Measurements from ENCODE around the gene PKHD1. TPM values are rescaled to one million over a fixed set of nuclear protein-coding genes. Genes with fewer than 3 reads are reported as not detected.
A peak's percentile ranks its signal among the peaks of the same experiment; 100 is the strongest.

PKHD1 gene
- total RNA-seq, 1 experiment from 2014 or later, result 0.40 TPM

DNA sequence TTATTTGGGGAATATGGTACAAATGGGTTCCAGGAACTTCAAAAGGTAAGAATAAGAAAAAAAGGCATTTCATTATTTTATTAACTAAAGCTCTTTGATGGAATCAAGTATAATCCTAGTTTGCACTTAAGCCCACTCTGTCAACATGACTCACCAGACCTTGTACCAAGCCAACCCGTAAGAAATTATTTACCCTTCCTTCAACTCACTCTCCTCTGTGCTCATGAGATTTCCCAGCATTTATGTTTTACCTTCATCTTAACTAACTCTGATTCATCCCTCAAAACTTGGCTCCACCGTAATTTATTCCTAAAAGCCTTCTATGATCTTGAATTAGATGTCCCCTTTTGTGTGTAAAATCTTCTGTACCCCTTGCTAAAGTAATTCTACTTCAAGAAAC, 308.7 kb downstream of the PKHD1 start:
- Histone ChIP-seq H3K27me3 (ENCODE audit: low read length) (no peaks in the 10 kb centered on the region), H3F3A (ENCODE audit: low read length, unreplicated experiment) (no peaks in the 10 kb centered on the region), H4K20me1 (ENCODE audit: low read length) (no peaks in the 10 kb centered on the region), H3K79me2 (ENCODE audit: low read length) (no peaks in the 10 kb centered on the region), H2AFZ (ENCODE audit: low read length) (0 out of 2 replicates have a peak overlapping the region, but pooled peaks have one; percentile 43), H3K9ac (ENCODE audit: low read length) (no peak overlapping the region), H3K27ac (ENCODE audit: low read length) (peak overlapping the region; percentile 46), H3K4me2 (ENCODE audit: low read length) (0 out of 2 replicates have a peak overlapping the region, but pooled peaks have one; percentile 24), H3K9me3 (ENCODE audit: low read length) (no peaks in the 10 kb centered on the region), H3K9me2 (replicated peaks; ENCODE audit: low read length) (no peaks in the 10 kb centered on the region), H3K36me3 (ENCODE audit: low read depth, low read length) (no peaks in the 10 kb centered on the region), H3K4me3 (ENCODE audit: low read length) (no peak overlapping the region), H3K4me1 (ENCODE audit: insufficient read depth, low read length) (peaks cover 14% of the 10 kb centered on the region)
- ChIA-PET CTCF (no interaction called here), POLR2A (ENCODE audit: unreplicated experiment) (interaction anchor here (0.6 kb wide), 1 partner anchor 175 kb away, joined by 3 read pairs; no protein-coding TSS in a partner anchor)
- intact Hi-C loops (cut with micrococcal nuclease), result no loop called here
- no peak for TF ChIP-seq EZH2 (IDR thresholded peaks at IDR 0.05; ENCODE audit: low read length, unreplicated experiment)
- no peak for TF ChIP-seq EZH2phosphoT487 (IDR thresholded peaks at IDR 0.05; ENCODE audit: borderline replicate concordance, low read length)
- TF ChIP-seq, protein P1, sequence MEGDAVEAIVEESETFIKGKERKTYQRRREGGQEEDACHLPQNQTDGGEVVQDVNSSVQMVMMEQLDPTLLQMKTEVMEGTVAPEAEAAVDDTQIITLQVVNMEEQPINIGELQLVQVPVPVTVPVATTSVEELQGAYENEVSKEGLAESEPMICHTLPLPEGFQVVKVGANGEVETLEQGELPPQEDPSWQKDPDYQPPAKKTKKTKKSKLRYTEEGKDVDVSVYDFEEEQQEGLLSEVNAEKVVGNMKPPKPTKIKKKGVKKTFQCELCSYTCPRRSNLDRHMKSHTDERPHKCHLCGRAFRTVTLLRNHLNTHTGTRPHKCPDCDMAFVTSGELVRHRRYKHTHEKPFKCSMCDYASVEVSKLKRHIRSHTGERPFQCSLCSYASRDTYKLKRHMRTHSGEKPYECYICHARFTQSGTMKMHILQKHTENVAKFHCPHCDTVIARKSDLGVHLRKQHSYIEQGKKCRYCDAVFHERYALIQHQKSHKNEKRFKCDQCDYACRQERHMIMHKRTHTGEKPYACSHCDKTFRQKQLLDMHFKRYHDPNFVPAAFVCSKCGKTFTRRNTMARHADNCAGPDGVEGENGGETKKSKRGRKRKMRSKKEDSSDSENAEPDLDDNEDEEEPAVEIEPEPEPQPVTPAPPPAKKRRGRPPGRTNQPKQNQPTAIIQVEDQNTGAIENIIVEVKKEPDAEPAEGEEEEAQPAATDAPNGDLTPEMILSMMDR (conservative IDR thresholded peaks at IDR 0.05; ENCODE audit: low read depth, low read length), result no peak
- no TSS peak for BruUV-seq (replicated peaks)
- peak; percentile 90 for ATAC-seq
- DNase-seq, result peak; percentile 65

GRCh38 chr6:51777618-51778017, 309.8 kb downstream of the PKHD1 start:
- Histone ChIP-seq H3K79me2 (ENCODE audit: low read length) (no peaks in the 10 kb centered on the region), H3K4me2 (ENCODE audit: low read length) (no peak overlapping the region), H3K36me3 (ENCODE audit: low read depth, low read length) (no peaks in the 10 kb centered on the region), H2AFZ (ENCODE audit: low read length) (no peak overlapping the region), H3K9me3 (ENCODE audit: low read length) (no peaks in the 10 kb centered on the region), H3F3A (ENCODE audit: low read length, unreplicated experiment) (no peaks in the 10 kb centered on the region), H3K9ac (ENCODE audit: low read length) (no peak overlapping the region), H3K27me3 (ENCODE audit: low read length) (no peaks in the 10 kb centered on the region), H3K27ac (ENCODE audit: low read length) (no peak overlapping the region), H3K4me1 (ENCODE audit: insufficient read depth, low read length) (peaks cover 14% of the 10 kb centered on the region), H4K20me1 (ENCODE audit: low read length) (no peaks in the 10 kb centered on the region), H3K9me2 (replicated peaks; ENCODE audit: low read length) (no peaks in the 10 kb centered on the region), H3K4me3 (ENCODE audit: low read length) (no peak overlapping the region)
- TF ChIP-seq EZH2 (IDR thresholded peaks at IDR 0.05; ENCODE audit: low read length, unreplicated experiment), result no peak
- TF ChIP-seq, protein P1 (conservative IDR thresholded peaks at IDR 0.05; ENCODE audit: low read depth, low read length), result no peak
- TF ChIP-seq EZH2phosphoT487 (IDR thresholded peaks at IDR 0.05; ENCODE audit: borderline replicate concordance, low read length), result no peak
- no TSS peak for BruUV-seq (replicated peaks)
- ChIA-PET CTCF (no interaction called here), POLR2A (ENCODE audit: unreplicated experiment) (no interaction called here)
- intact Hi-C loops (cut with micrococcal nuclease), result no loop called here
- no peak for DNase-seq
- no peak for ATAC-seq

DNA sequence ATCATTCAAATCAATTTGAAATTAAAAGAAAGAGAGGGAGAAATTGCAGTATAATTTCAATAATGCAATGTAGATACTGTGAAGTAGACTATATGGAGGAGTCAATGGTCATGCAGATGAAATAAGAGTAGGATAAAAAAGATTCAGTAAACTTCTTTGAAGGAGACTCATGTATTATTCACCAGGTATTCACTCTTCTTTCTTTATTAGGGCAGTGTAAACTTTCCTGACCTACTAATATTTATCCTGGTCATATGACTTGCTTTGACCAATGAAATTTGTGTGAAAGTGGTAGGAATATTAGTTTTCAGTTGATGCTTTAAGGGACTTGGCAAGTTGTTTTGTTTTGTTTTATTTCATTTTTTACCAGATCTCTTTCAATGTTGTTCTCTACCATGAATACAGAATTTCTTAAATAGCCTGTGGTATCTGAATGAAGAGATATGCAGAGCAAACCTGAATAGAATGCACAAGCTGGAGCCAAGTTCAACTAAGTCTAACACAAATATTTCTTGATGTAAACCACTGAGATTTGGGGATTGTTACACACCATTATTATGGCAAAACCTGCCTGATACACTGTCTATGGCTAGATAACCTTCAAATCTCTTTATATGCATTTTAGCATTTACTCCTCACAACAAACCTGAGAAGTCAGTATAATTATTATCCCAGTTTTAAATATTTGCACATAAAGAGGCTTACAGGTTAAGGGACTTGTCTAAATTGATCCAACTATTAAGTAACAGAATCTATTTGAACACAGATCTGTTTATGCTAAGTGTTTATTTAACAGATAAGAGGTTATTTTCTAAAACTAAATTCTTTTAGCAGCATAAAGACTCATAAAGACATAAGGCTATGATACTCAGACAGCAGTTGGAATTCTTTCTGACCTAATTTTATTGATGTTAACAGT, 311.2 kb downstream of the PKHD1 start:
- Histone ChIP-seq H3K36me3 (ENCODE audit: low read depth, low read length) (no peaks in the 10 kb centered on the region), H4K20me1 (ENCODE audit: low read length) (no peaks in the 10 kb centered on the region), H3F3A (ENCODE audit: low read length, unreplicated experiment) (no peaks in the 10 kb centered on the region), H3K9me3 (ENCODE audit: low read length) (no peaks in the 10 kb centered on the region), H3K79me2 (ENCODE audit: low read length) (no peaks in the 10 kb centered on the region), H3K4me2 (ENCODE audit: low read length) (0 out of 2 replicates have a peak overlapping the region, but pooled peaks have one; percentile 4), H3K9me2 (replicated peaks; ENCODE audit: low read length) (no peaks in the 10 kb centered on the region), H3K4me3 (ENCODE audit: low read length) (no peak overlapping the region), H2AFZ (ENCODE audit: low read length) (no peak overlapping the region), H3K9ac (ENCODE audit: low read length) (no peak overlapping the region), H3K4me1 (ENCODE audit: insufficient read depth, low read length) (peaks cover 14% of the 10 kb centered on the region), H3K27me3 (ENCODE audit: low read length) (no peaks in the 10 kb centered on the region), H3K27ac (ENCODE audit: low read length) (no peak overlapping the region)
- ATAC-seq (peak; percentile 51), DNase-seq (peak; percentile 54)
- no TSS peak for BruUV-seq (replicated peaks)
- TF ChIP-seq, protein P1 (conservative IDR thresholded peaks at IDR 0.05; ENCODE audit: low read depth, low read length), result no peak
- TF ChIP-seq EZH2phosphoT487 (IDR thresholded peaks at IDR 0.05; ENCODE audit: borderline replicate concordance, low read length) (no peak), EZH2 (IDR thresholded peaks at IDR 0.05; ENCODE audit: low read length, unreplicated experiment) (no peak)
- CTCF ChIA-PET, result no interaction called here
- intact Hi-C loops (cut with micrococcal nuclease), result no loop called here
- POLR2A ChIA-PET (ENCODE audit: unreplicated experiment), result no interaction called here
